ENCODE data around the gene CXCL13.

CXCL13 gene

GRCh38 chr4:77576351-77576750 lies 29.3 kb upstream of the CXCL13 start (continued):
- TF ChIP-seq ZNF112 (tag by site-specific recombination; IDR thresholded peaks at IDR 0.05) (no peak), ZSCAN30 (tag by site-specific recombination; IDR thresholded peaks at IDR 0.05) (no peak)

- ChIA-PET CTCF (interaction anchor here (1.3 kb wide), 1 partner anchor 12 kb away, joined by 4 read pairs; no protein-coding TSS in a partner anchor), POLR2A (no interaction called here)
- Histone ChIP-seq H3K9me3 (ENCODE audit: control insufficient read depth, insufficient read depth, low read depth, low read length) (no peaks in the 10 kb centered on the region), H3K36me3 (ENCODE audit: control insufficient read depth in 2 of 2, insufficient read depth in 1 of 2, low read length in 2 of 2) (no peaks in the 10 kb centered on the region), H3K27ac (ENCODE audit: extremely low read depth, low read depth, low read length) (no peak overlapping the region), H3K4me3 (ENCODE audit: low read depth, low read length) (no peak overlapping the region), H3K4me1 (ENCODE audit: control insufficient read depth, insufficient read depth, low read length) (no peaks in the 10 kb centered on the region)
- TF ChIP-seq ZFHX2 (tag by site-specific recombination; conservative IDR thresholded peaks at IDR 0.05) (no peak), ZNF133 (tag by site-specific recombination; IDR thresholded peaks at IDR 0.05) (no peak), ZNF585B (tag by site-specific recombination; IDR thresholded peaks at IDR 0.05) (no peak)
These were observed 27.5 kb upstream of the CXCL13 start for GRCh38 chr4:77578145-77578544.

- Histone ChIP-seq H3K27ac (ENCODE audit: extremely low read depth, low read depth, low read length) (no peak overlapping the region), H3K36me3 (ENCODE audit: control insufficient read depth in 2 of 2, insufficient read depth in 1 of 2, low read length in 2 of 2) (no peaks in the 10 kb centered on the region), H3K9me3 (ENCODE audit: control insufficient read depth, insufficient read depth, low read depth, low read length) (no peaks in the 10 kb centered on the region), H3K4me3 (ENCODE audit: low read depth, low read length) (no peak overlapping the region), H3K4me1 (ENCODE audit: control insufficient read depth, insufficient read depth, low read length) (no peaks in the 10 kb centered on the region)
- no peak for TF ChIP-seq ELK4 (IDR thresholded peaks at IDR 0.05; ENCODE audit: borderline replicate concordance, low read depth, low read length)
- no peak for TF ChIP-seq BCL6B (tag by site-specific recombination; IDR thresholded peaks at IDR 0.05)
- no peak for TF ChIP-seq ZBTB26 (tag by site-specific recombination; optimal IDR thresholded peaks at IDR 0.05)
- ChIA-PET CTCF (interaction anchor here (0.7 to 1.3 kb wide), 2 partner anchors 13 to 194 kb away, joined by 3 to 4 read pairs; no protein-coding TSS in a partner anchor), POLR2A (no interaction called here)
These were observed 26.1 kb upstream of the CXCL13 start for GRCh38 chr4:77579406-77580076.

- ChIA-PET POLR2A (no interaction called here), CTCF (interaction anchor here (0.6 kb wide), 1 partner anchor 12 kb away, joined by 3 read pairs; no protein-coding TSS in a partner anchor)
- Histone ChIP-seq H3K4me1 (ENCODE audit: control insufficient read depth, insufficient read depth, low read length) (no peaks in the 10 kb centered on the region), H3K36me3 (ENCODE audit: control insufficient read depth in 2 of 2, insufficient read depth in 1 of 2, low read length in 2 of 2) (no peaks in the 10 kb centered on the region), H3K27ac (ENCODE audit: extremely low read depth, low read depth, low read length) (no peak overlapping the region), H3K4me3 (ENCODE audit: low read depth, low read length) (no peak overlapping the region), H3K9me3 (ENCODE audit: control insufficient read depth, insufficient read depth, low read depth, low read length) (no peaks in the 10 kb centered on the region)
- TF ChIP-seq ZNF629 (tag by site-specific recombination; IDR thresholded peaks at IDR 0.05), result no peak
- no peak for TF ChIP-seq HOXC10 (CRISPR knock-in tag; IDR thresholded peaks at IDR 0.05)
- TF ChIP-seq ZNF777 (tag by site-specific recombination; IDR thresholded peaks at IDR 0.05; ENCODE audit: borderline replicate concordance), result no peak
- TF ChIP-seq ZBTB7A (tag by site-specific recombination; IDR thresholded peaks at IDR 0.05; ENCODE audit: low read depth), result no peak
- no peak for TF ChIP-seq ZFP41 (tag by site-specific recombination; IDR thresholded peaks at IDR 0.05; ENCODE audit: borderline replicate concordance)
- TF ChIP-seq ZNF121 (tag by site-specific recombination; IDR thresholded peaks at IDR 0.05), result no peak
- TF ChIP-seq SETDB1 (IDR thresholded peaks at IDR 0.05; ENCODE audit: insufficient read length, low read length), result no peak
- TF ChIP-seq ZNF548 (tag by site-specific recombination; IDR thresholded peaks at IDR 0.05), result no peak
- no peak for TF ChIP-seq MZF1 (tag by site-specific recombination; IDR thresholded peaks at IDR 0.05; ENCODE audit: borderline replicate concordance)
- TF ChIP-seq ELK4 (IDR thresholded peaks at IDR 0.05; ENCODE audit: borderline replicate concordance, low read depth, low read length), result no peak
- no peak for TF ChIP-seq ZNF426 (tag by site-specific recombination; IDR thresholded peaks at IDR 0.05)
- TF ChIP-seq ZNF169 (tag by site-specific recombination; IDR thresholded peaks at IDR 0.05), result no peak
These were observed 23.9 kb upstream of the CXCL13 start for GRCh38 chr4:77581724-77582123.

Measured in HEK293 (cell line).